GM12864 (cell line): ENCODE results near the gene MYBPH.

Experiments used
- DNase-seq: peaks from one replicate; pipeline ENCODE4 v3.0.0-alpha.2; 2011; ENCODE audit warnings: low read depth
- H3K4me3 ChIP-seq: 2 replicates; pipeline ENCODE4 v1.5.1; 2011; ENCODE audit warnings: mild to moderate bottlenecking, low read depth, low read length, control low read depth
- TF ChIP-seq, protein P1 (sequence below): IDR thresholded peaks from 2 replicates; pipeline ENCODE4 v1.5.1; 2011; ENCODE audit warnings: low read depth, mild to moderate bottlenecking, moderate library complexity, low read length, control low read depth, inconsistent platforms; ENCODE audit errors: missing control alignments

MYBPH gene

GRCh38 chr1:203128431-203128715, 47.3 kb downstream of the MYBPH start:
- no peak for DNase-seq
- H3K4me3 ChIP-seq, result no peak overlapping the region
- TF ChIP-seq, protein P1, sequence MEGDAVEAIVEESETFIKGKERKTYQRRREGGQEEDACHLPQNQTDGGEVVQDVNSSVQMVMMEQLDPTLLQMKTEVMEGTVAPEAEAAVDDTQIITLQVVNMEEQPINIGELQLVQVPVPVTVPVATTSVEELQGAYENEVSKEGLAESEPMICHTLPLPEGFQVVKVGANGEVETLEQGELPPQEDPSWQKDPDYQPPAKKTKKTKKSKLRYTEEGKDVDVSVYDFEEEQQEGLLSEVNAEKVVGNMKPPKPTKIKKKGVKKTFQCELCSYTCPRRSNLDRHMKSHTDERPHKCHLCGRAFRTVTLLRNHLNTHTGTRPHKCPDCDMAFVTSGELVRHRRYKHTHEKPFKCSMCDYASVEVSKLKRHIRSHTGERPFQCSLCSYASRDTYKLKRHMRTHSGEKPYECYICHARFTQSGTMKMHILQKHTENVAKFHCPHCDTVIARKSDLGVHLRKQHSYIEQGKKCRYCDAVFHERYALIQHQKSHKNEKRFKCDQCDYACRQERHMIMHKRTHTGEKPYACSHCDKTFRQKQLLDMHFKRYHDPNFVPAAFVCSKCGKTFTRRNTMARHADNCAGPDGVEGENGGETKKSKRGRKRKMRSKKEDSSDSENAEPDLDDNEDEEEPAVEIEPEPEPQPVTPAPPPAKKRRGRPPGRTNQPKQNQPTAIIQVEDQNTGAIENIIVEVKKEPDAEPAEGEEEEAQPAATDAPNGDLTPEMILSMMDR, result no peak

DNA sequence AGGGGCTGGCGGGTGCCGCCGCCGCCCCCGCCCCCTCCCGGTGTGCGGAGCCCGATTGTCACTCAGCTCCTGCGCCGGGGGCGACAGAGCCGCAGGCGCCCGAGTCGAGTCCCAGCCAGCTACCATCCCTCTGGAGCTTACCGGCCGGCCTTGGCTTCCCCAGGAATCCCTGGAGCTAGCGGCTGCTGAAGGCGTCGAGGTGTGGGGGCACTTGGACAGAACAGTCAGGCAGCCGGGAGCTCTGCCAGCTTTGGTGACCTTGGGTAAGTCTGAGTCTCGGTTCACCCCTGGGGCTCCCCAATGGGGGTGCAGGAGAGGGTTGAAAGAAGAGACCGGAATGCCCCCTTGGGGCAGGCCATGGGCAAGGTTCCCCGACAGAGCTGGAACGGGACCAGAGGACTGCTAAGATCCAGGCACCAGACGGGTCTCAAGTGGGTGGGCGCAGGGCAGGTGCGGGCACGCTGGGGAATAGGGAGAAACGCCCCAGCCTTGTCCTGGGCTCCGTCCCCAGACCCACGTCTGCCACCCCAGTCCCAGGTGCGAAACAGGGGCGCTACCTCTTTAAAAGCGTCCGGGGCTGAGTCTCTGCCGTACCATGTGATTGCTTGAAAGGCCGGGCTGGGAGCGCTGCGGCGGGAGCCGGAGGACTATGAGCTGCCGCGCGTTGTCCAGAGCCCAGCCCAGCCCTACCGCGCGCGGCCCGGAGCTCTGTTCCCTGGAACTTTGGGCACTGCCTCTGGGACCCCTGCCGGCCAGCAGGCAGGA, 47.8 kb downstream of the MYBPH start, which contains the start of gene ADORA1:
Gene ADORA1, plus strand, starts transcription at position 61 of the 765 bp plus-strand sequence. CDS start 1,116 bp downstream, outside the sequence.
- TF ChIP-seq, protein P1, result no peak
- H3K4me3 ChIP-seq, result no peak within 1 kb of the TSS

DNA sequence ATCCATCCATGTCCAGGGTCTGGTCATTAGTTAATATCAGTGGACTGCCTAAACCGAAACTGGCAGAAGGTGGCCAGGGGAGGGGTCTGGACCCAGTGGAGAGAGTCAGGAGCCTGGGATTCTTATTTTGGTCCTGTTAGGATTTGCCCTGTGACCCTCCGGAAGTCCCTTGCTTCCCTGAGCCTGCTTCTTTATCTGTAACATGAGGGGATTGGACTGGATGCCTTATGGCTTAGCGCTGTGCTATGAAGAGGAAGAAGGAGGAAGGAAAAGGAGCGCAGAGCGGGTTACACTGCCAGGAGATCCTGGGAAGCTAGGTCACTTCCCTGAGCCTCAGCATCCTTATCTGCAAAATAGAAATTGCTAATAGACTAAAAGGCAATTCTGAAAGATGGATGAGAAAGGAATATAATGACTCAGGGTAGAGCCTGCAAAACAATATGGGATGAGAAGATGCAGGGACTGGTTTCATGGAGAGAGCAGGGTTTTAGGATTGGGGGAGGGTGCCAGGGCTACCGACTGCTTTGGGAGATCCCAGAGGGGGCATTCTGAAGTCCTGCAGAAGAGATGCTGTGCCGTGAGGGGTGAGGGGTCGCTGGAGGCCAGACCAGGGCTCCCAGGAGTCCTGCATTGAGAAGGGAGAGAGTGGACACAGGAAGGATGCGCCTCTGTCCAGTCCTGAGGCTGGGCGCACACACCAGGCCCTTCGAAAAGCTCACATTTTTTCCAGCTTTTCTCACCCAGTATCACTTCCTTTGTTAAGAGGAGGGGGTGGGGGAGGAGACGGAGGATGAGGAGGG, 48.6 kb downstream of the MYBPH start:
- TF ChIP-seq, protein P1, result no peak

More for the DNA sequence above, 47.8 kb downstream of the MYBPH start, which contains the start of gene ADORA1:
- no peak for DNase-seq

DNA sequence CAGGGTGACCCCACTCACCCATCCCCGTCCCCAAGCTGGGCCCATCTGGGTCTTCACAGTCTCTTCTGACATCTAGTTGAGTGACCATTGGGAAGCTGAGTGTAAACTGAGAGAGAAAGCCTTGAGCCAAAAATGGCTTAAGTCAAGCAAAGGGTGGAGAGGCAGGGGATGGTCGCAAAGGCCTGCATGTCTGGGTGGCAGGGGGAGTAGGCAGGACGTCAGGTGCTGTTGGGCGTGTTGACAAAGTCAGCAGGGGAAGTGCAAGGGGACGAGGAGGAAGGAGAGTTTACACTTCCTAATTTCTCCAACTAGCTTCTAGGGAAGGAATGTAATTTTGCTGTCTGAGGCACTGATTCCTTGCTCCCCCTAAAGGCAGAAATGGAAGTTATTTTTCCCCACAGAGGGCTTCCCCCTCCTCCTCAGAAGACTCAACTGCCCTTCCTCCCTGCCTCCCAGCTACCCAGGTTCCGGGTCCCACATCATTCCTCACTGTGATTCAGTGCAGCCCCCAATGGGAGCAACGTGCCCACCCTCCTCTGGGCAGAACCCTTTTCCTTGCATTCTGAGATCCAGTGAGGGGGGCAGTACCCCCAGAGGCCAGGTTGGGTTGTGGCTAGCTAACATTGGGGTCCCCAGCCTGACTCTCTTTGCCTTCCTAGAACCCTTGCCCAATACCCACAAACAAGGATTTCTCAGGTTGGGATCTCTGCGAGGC, 49.3 kb downstream of the MYBPH start:
- TF ChIP-seq, protein P1, result peak; percentile 9
- H3K4me3 ChIP-seq, result no peak overlapping the region
- no peak for DNase-seq

More for the DNA sequence above, 48.6 kb downstream of the MYBPH start:
- no peak for DNase-seq
- no peak overlapping the region for H3K4me3 ChIP-seq

DNA sequence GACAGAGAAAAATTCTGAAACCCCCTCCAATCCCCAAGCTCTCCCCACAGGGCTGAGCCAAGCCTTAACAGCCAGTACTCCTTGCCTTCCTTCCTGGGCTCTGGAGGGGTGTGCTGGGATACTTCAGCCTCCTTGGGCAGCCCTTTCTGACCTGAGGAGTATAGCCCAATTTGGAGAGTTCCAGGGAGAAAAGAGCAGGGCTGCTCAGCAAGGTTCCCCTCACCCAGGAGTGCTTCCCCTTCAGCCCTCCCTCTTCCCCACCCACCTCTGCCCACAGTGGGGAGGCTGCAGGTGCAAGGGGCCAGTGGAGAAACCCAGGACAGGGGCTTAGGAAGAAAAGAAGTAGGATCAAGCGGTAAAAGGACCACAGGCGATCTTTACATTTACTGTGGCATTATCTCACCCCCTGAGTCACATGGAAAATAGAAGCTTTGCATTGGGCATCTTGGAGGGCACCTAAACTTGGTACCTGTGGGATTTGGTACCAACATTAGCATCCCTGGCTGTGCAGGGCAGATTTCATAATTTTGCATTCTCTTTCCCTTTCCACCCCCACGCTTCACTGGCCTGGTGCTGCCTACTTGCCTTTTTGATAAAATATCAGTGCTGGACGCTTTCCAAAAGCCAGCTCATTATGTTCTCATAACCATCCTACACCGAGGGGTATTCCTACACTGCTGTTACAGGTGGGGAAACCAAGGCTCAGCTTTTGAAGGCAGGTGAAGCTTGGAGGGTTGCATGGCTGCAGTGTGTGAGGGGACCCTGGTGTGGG, 50.9 kb downstream of the MYBPH start:
- no peak for DNase-seq
- TF ChIP-seq, protein P1, result no peak
- no peak overlapping the region for H3K4me3 ChIP-seq

DNA sequence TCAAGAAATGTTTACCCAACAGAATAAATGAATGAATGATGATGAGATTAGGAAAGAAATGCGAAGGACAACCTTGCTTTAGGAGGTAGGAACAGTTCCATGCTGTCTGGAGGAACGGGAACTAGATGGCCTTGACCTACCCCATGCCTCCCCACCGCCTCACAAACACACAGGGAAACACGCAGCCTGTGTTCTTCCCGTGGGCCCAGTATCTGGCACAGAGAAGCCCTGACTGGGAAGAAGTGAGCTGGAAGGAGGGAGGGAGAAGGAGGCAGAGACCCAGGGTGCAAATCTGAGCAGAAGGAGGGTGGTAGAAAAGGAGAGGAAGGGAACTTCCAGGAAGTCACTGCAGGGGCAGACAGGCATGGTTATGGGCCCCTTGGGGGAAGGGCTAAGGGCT, 51.6 kb downstream of the MYBPH start:
- no peak overlapping the region for H3K4me3 ChIP-seq
- DNase-seq, result no peak
- TF ChIP-seq, protein P1, result no peak
